HG03135 (cell line): ENCODE data around the gene NVL.

Source experiments
- ATAC-seq: cut with Tn5 transposase; IDR thresholded peaks from one replicate; pipeline ENCODE4 v1.9.1; 2021; ENCODE audit warnings: mild to moderate bottlenecking, moderate library complexity; ENCODE audit not compliant: unreplicated experiment

The NVL gene

GRCh38 chr1:224201383-224201782 is 128.6 kb downstream of the NVL start:
- ATAC-seq: no peak

DNA sequence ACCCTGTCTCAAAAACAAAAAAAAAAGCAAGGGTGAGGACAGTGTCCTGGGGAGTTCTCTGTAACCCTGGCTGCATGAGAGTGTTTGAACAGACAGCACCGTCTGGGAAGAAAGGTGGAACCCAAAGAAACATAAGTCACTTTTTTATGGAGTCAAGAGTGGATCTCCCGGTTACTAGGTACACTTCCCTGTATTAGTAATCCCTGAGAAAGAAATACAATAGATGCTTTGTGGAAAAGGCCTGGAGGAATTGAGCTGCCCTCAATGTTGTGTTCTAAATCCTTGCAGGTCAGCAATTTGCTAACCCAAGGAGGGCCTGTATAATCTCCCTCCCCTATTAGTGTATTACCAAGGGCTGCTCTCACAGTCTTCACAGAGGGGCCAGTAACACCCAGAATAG is 130.3 kb downstream of the NVL start:
- ATAC-seq: no peak

GRCh38 chr1:224198572-224198971 is 131.4 kb downstream of the NVL start:
- ATAC-seq: no peak

GRCh38 chr1:224196813-224197600 is 133.0 kb downstream of the NVL start:
- ATAC-seq: no peak

DNA sequence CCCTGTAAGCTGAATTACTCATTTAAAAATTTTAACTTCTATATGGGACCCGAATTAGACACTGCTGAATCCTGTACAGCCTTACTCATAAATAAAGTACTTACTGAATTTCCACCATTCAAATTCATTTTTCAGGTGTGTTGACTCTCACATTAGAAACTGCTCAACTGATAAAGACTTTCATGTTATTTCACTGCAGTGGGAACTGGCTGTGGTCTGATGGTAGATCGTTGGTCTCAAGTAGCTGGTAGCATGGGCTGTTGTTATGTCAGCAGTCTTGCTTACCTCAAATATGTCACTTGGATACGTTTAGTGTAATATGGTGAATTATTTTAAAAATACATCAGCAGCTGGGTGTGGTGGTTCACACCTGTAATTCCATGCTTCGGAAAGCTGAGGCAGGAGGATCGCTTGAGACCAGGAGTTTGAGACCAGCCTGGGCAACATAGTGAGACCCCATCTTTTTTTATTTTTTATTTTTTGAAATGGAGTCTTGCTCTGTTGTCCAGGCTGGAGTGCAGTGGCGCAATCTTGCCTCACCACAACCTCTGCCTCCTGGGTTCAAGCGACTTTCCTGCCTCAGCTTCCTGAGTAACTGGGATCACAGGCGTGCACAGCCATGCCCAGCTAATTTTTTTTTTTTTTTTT is 136.5 kb downstream of the NVL start:
- ATAC-seq: no peak

GRCh38 chr1:224192082-224192788 is 137.7 kb downstream of the NVL start:
- ATAC-seq: no peak

GRCh38 chr1:224189561-224189960 is 140.4 kb downstream of the NVL start:
- ATAC-seq: no peak

GRCh38 chr1:224188286-224188685 is 141.7 kb downstream of the NVL start:
- no peak for ATAC-seq

DNA sequence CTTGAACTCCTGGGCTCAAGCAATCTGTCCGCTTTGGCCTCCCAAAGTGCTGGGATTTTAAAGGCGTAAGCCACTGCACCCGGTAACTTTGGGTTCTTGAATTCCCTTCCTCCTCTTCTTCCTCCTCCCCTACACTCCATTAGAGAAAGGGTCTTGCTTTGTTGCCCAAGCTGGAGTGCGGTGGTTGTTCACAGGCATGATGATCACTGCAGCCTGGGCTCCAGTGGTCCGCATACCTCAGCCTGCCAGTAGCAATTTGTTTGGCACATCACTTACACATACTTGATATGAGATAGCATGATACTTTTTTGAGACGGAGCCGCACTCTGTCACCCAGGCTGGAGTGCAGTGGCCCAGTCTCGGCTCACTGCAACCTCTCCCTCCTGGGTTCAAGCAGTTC is 144.8 kb downstream of the NVL start:
- no peak for ATAC-seq

- ATAC-seq: peak; percentile 49
These were observed 146.2 kb downstream of the NVL start for GRCh38 chr1:224183591-224184312.

DNA sequence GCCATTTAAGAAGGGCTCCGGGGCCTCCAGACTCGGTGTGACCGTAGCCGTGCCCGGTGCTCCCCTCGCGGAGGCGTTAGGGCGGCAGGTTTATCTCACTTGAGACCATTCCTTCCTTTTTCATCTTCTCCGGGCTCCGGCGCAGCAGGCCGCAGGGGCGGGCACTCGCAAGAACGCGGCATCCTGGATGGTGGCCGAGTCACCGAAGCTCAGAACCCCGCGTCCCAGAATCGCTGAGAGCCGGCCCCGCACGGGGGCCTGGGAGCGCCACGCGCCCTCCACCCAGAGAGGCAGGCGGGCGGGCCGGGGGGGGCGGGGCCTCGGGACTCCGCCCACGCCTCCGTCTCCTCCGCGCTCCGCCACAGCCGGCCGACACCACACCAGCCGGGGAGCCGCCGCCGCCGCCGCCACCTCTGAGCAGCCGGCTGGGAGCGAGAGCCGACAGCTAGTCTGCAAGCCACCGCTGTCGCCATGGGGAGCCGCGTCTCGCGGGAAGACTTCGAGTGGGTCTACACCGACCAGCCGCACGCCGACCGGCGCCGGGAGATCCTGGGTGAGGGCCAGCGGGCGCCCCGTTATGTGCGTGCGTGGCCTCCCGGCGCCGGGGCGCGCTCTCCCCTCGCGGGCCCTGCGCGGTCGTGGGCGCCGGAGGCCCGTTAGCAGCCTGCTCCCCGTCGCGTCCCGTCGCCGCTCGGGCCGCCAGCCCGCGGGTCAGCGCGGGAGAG is 146.9 kb downstream of the NVL start, which contains the start of gene DEGS1:
Gene DEGS1, plus strand, starts transcription at position 375 of the 725 bp plus-strand sequence. Its CDS starts 97 bp downstream, at position 472.
- peak; percentile 64 for ATAC-seq

DNA sequence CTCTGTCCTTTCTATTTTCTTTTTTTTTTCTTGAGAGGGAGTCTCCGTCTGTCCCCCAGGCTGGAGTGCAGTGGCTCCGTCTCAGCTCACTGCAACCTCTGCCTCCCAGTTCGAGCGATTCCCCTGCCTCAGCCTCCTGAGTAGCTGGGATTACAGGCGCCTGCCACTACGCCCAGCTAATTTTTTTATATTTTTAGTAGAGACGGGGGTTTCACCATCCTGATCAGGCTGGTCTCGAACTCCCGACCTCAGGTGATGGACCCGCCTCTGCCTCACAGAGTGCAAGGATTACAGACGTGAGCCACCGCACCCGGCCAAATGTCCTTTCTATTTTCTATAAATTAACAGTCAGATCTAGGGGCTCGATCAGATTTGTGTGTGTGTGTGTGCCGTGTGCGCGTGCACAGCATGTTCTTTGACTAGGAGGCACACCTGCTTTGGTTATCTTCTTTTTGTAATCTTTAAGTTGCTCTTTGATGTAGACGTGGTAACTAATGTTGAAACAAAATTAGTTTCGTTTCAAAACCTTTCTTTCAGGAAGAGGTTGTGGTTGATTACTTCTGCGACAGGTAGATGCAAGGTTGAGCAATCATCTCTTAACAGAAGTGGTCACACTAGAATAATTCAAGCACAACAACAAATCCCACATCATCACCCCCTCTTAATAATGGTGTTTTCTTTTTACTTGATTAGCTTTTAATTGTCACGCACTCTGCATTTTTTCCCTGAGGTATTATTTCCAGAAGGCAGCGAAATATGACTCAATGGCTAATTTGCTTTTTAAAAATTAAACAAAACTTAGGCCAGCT is 147.7 kb downstream of the NVL start:
- peak; percentile 51 for ATAC-seq

DNA sequence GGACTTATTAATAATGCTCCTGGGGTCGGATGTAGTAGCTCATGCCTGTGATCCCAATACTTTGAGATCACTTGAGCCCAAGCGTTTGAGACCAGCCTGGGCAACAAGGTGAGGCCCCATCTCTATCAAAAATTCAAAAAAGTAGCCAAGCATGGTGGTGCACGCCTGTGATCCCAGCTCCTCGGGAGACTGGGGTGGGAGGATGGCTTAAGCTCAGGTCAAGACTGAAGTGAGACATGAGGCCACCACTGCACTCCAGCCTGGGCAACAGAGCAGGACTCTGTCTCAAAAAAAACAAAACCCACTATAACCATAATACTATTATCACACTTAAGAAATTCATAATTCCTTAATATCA is 148.5 kb downstream of the NVL start:
- ATAC-seq: no peak

- ATAC-seq: no peak
These were observed 149.1 kb downstream of the NVL start for GRCh38 chr1:224180783-224181452.

GRCh38 chr1:224178894-224179293 is 151.1 kb downstream of the NVL start:
- ATAC-seq: no peak

- ATAC-seq: no peak
These were observed 152.5 kb downstream of the NVL start for GRCh38 chr1:224177356-224177999.
